HepG2 (cell line): ENCODE results near the gene FSD2. TPM values are rescaled to one million over a fixed set of nuclear protein-coding genes. Genes with fewer than 3 reads are reported as not detected.

Experiments used
- ARID2 ChIP-seq: sonication (generic); formaldehyde crosslinking; IDR thresholded peaks from 2 replicates; pipeline ENCODE4 v1.8.1; 2022; ENCODE audit warnings: mild to moderate bottlenecking, missing genetic modification reagents, borderline replicate concordance
- ATF3 ChIP-seq: sonication (generic); formaldehyde crosslinking; IDR thresholded peaks from 2 replicates; pipeline ENCODE4 v1.4.0; 2020; ENCODE audit warnings: missing genetic modification reagents
- BORCS8-MEF2B ChIP-seq: sonication (generic); formaldehyde crosslinking; IDR thresholded peaks from 2 replicates; pipeline ENCODE4 v1.8.0; 2022; ENCODE audit warnings: mild to moderate bottlenecking, missing genetic modification reagents
- HMG20A ChIP-seq: IDR thresholded peaks from 2 replicates; pipeline ENCODE4 v1.6.1; 2016; ENCODE audit warnings: borderline replicate concordance
- MAFG ChIP-seq: sonication (generic); formaldehyde crosslinking; IDR thresholded peaks from 2 replicates; pipeline ENCODE4 v1.5.1; 2020; ENCODE audit warnings: mild to moderate bottlenecking, missing genetic modification reagents
- PHF21A ChIP-seq: sonication (generic); formaldehyde crosslinking; IDR thresholded peaks from 2 replicates; pipeline ENCODE4 v1.5.0; 2020; ENCODE audit warnings: mild to moderate bottlenecking, missing genetic modification reagents
- RXRB ChIP-seq: IDR thresholded peaks from 2 replicates; pipeline ENCODE4 v1.6.1; 2016; ENCODE audit warnings: borderline replicate concordance, missing genetic modification reagents, missing compliant biosample characterization
- SNAPC4 ChIP-seq: sonication (generic); formaldehyde crosslinking; IDR thresholded peaks from 2 replicates; pipeline ENCODE4 v1.4.0; 2020; ENCODE audit warnings: mild to moderate bottlenecking, missing genetic modification reagents
- TBP ChIP-seq: sonication (generic); formaldehyde crosslinking; IDR thresholded peaks from 2 replicates; pipeline ENCODE4 v1.5.0; 2020; ENCODE audit warnings: missing genetic modification reagents
- ZNF414 ChIP-seq: sonication (generic); formaldehyde crosslinking; IDR thresholded peaks from 2 replicates; pipeline ENCODE4 v1.5.0; 2020; ENCODE audit warnings: missing genetic modification reagents
- ZNF44 ChIP-seq: sonication (generic); formaldehyde crosslinking; IDR thresholded peaks from 2 replicates; pipeline ENCODE4 v1.5.1; 2020; ENCODE audit warnings: mild to moderate bottlenecking, missing genetic modification reagents
- ZNF614 ChIP-seq: IDR thresholded peaks from 2 replicates; pipeline ENCODE4 v1.6.1; 2018; ENCODE audit warnings: missing biosample characterization, missing genetic modification reagents, inconsistent platforms, borderline replicate concordance
- ZNF724P ChIP-seq: sonication (generic); formaldehyde crosslinking; IDR thresholded peaks from 2 replicates; pipeline ENCODE4 v1.8.0; 2022; ENCODE audit warnings: missing genetic modification reagents, borderline replicate concordance
- polyA plus RNA-seq, 8 experiments: library from polyadenylated mRNA; depleted of rRNA in 3 of 8; stranded (reverse) in 7 of 8; unstranded in 1 of 8; fragments of >200 nt; fragmentation: Illumina TruSeq in 4 of 8; extraction: Trizol in 4 of 8; gene quantifications; 2 replicates each; pipeline versions ENCODE4 v1.2.1 to v1.2.3, GENCODE V29; 2011 to 2016; ENCODE audit warnings: low read depth in 4 of 8, missing spikeins in 1 of 8, mixed read lengths in 1 of 8; ENCODE audit not compliant: insufficient read depth in 1 of 8
- total RNA-seq, 5 experiments: library from RNA; depleted of rRNA; stranded (reverse); fragments of >200 nt; fragmentation: Illumina TruSeq; extraction: Trizol; gene quantifications; 2 replicates each; pipeline ENCODE4 v1.2.3, GENCODE V29; 2016; ENCODE audit warnings: low read depth in 1 of 5
- TF ChIP-seq, protein P1 (sequence below): sonication (generic); formaldehyde crosslinking; IDR thresholded peaks from 2 replicates; pipeline ENCODE4 v1.8.0; 2022; ENCODE audit warnings: mild to moderate bottlenecking, missing genetic modification reagents; ENCODE audit not compliant: insufficient replicate concordance
- TF ChIP-seq, protein P2 (sequence below): sonication (generic); formaldehyde crosslinking; IDR thresholded peaks from 2 replicates; pipeline ENCODE4 v1.4.0; 2020; ENCODE audit warnings: mild to moderate bottlenecking, missing genetic modification reagents

The FSD2 gene
- total and polyA plus RNA-seq, 2 of the 13 experiments (the other 11 are each of a cell fraction or from before 2014, with no cell fraction given), result not detected

DNA sequence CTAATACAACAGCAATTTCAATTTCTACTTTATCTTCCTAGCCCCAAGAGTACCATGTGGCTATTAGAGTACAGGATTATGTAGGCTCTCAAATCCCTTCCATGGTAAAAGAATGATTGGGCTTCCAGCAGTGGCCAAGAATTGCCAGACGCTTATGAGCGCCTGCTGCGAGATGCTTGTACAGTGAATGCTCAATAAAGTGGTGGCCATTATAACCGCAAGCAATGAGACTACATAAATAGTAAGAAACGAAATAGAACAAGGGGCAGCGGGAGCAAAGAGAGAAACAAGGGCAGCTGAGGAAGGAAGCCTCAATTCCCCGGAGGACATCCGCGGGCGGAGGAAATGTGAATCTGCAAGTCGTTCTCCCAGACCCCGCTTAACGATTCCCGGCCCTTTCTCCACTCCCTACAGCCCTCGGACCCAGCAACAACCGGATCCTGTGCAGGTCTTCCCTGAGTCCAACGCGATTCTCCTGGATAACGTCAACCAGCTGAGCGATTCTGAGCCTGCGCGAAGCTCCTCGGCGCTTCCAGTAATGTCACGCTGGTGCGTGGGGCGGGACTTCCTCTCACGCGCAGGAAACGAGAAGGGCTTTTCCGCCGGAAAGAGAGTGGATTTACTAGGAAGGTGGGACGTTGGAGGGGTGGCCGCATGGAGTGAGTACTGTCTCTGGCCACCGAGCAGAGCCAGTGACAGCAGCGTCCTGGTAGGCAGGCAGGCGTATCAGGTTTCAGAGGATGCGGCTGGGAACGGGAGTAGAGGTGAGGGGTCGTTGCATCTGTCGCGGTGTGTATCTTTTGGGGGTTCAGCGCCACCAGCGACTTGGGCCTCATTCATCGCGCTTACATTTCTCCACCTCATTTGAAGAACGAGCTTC lies 55.7 kb downstream of the FSD2 start (continued):
- TF ChIP-seq PHF21A (CRISPR knock-in tag) (peak; percentile 81), ZNF614 (CRISPR knock-in tag) (no peak), SNAPC4 (peak; percentile 0; the same call in 1 of the 2 replicates), HMG20A (CRISPR knock-in tag) (no peak), TBP (no peak), ATF3 (CRISPR knock-in tag) (no peak), BORCS8-MEF2B (CRISPR knock-in tag) (peak; percentile 38), ZNF414 (CRISPR knock-in tag) (peak; percentile 61; the same call in 1 of the 2 replicates), MAFG (CRISPR knock-in tag) (no peak), ZNF44 (no peak; the same call in 1 of the 2 replicates), ARID2 (peak; percentile 58; the same call in 1 of the 2 replicates), ZNF724P (CRISPR knock-in tag) (peak; percentile 22; the same call in 1 of the 2 replicates), RXRB (CRISPR knock-in tag) (peak; percentile 51)
- TF ChIP-seq, protein P1, sequence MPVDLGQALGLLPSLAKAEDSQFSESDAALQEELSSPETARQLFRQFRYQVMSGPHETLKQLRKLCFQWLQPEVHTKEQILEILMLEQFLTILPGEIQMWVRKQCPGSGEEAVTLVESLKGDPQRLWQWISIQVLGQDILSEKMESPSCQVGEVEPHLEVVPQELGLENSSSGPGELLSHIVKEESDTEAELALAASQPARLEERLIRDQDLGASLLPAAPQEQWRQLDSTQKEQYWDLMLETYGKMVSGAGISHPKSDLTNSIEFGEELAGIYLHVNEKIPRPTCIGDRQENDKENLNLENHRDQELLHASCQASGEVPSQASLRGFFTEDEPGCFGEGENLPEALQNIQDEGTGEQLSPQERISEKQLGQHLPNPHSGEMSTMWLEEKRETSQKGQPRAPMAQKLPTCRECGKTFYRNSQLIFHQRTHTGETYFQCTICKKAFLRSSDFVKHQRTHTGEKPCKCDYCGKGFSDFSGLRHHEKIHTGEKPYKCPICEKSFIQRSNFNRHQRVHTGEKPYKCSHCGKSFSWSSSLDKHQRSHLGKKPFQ (CRISPR knock-in tag), result no peak
- TF ChIP-seq, protein P2, sequence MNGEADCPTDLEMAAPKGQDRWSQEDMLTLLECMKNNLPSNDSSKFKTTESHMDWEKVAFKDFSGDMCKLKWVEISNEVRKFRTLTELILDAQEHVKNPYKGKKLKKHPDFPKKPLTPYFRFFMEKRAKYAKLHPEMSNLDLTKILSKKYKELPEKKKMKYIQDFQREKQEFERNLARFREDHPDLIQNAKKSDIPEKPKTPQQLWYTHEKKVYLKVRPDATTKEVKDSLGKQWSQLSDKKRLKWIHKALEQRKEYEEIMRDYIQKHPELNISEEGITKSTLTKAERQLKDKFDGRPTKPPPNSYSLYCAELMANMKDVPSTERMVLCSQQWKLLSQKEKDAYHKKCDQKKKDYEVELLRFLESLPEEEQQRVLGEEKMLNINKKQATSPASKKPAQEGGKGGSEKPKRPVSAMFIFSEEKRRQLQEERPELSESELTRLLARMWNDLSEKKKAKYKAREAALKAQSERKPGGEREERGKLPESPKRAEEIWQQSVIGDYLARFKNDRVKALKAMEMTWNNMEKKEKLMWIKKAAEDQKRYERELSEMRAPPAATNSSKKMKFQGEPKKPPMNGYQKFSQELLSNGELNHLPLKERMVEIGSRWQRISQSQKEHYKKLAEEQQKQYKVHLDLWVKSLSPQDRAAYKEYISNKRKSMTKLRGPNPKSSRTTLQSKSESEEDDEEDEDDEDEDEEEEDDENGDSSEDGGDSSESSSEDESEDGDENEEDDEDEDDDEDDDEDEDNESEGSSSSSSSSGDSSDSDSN, result no peak
